Osteoblast (primary cell): ENCODE data around the gene RNF5. TPM values are rescaled to one million over a fixed set of nuclear protein-coding genes. Genes with fewer than 3 reads are reported as not detected.

ENCODE experiments used
- DNase-seq: peaks from one replicate; pipeline ENCODE4 v3.0.0; 2011; ENCODE audit warnings: low spot score, mixed read lengths; ENCODE audit not compliant: insufficient read length; ENCODE audit errors: missing footprints
- H2AFZ ChIP-seq: 2 replicates; pipeline ENCODE4 v1.6.0; 2011; ENCODE audit warnings: mild to moderate bottlenecking, low read length
- H3K27ac ChIP-seq: 2 replicates; pipeline ENCODE4 v1.5.1; 2011; ENCODE audit warnings: mild to moderate bottlenecking, low read depth, low read length, moderate library complexity
- H3K27me3 ChIP-seq: 2 replicates; pipeline ENCODE4 v1.6.0; 2012; ENCODE audit warnings: mild to moderate bottlenecking, control low read depth, inconsistent platforms, low read length, moderate library complexity; ENCODE audit not compliant: insufficient read depth
- H3K36me3 ChIP-seq: 2 replicates; pipeline ENCODE4 v1.5.1; 2011; ENCODE audit warnings: mild to moderate bottlenecking, low read length, control low read depth, moderate library complexity; ENCODE audit not compliant: insufficient read depth
- H3K4me1 ChIP-seq: 2 replicates; pipeline ENCODE4 v1.5.1; 2011; ENCODE audit warnings: mild to moderate bottlenecking, low read length, control low read depth, moderate library complexity; ENCODE audit not compliant: insufficient read depth
- H3K4me2 ChIP-seq: 2 replicates; pipeline ENCODE4 v1.6.0; 2011; ENCODE audit warnings: mild to moderate bottlenecking, low read length; ENCODE audit not compliant: insufficient read depth
- H3K4me3 ChIP-seq: fragments of 200-600 bp; sonication (generic); 3 replicates; pipeline ENCODE4 v1.5.1; 2012; ENCODE audit warnings: mild to moderate bottlenecking, low read length, inconsistent platforms; ENCODE audit not compliant: insufficient read depth
- H3K79me2 ChIP-seq: 2 replicates; pipeline ENCODE4 v1.6.0; 2012; ENCODE audit warnings: mild to moderate bottlenecking, low read length, control low read depth, inconsistent platforms; ENCODE audit not compliant: insufficient read depth
- H3K9me3 ChIP-seq: 2 replicates; pipeline ENCODE4 v1.5.1; 2011; ENCODE audit warnings: low read depth, low read length, control low read depth
- H4K20me1 ChIP-seq: 2 replicates; pipeline ENCODE4 v1.6.0; 2012; ENCODE audit warnings: mild to moderate bottlenecking, low read length, control low read depth; ENCODE audit not compliant: insufficient read depth
- CTCF ChIP-seq: IDR thresholded peaks from 2 replicates; pipeline ENCODE4 v1.5.1; 2011; ENCODE audit warnings: mild to moderate bottlenecking, low read depth, low read length, moderate library complexity; ENCODE audit errors: extremely low read depth
- total RNA-seq: library from RNA; depleted of rRNA; stranded (reverse); fragments of >200 nt; gene quantifications from 2 replicates; pipeline ENCODE4 v1.2.3, GENCODE V29; 2012

The RNF5 gene
- total RNA-seq, 1 donor, result 32.9 TPM

GRCh38 chr6:32146687-32147086 lies 31.5 kb upstream of the RNF5 start:
- no peaks in the 10 kb centered on the region for H4K20me1 ChIP-seq
- no peak overlapping the region for H2AFZ ChIP-seq
- no peak overlapping the region for H3K27ac ChIP-seq
- no peak overlapping the region for H3K4me3 ChIP-seq
- no peaks in the 10 kb centered on the region for H3K79me2 ChIP-seq
- peaks cover 41% of the 10 kb centered on the region for H3K27me3 ChIP-seq
- H3K9me3 ChIP-seq, result no peaks in the 10 kb centered on the region
- no peak for DNase-seq
- no peak for TF ChIP-seq CTCF
- H3K4me2 ChIP-seq, result no peak overlapping the region
- H3K36me3 ChIP-seq, result no peaks in the 10 kb centered on the region
- no peaks in the 10 kb centered on the region for H3K4me1 ChIP-seq

- peaks cover 7% of the 10 kb centered on the region for H3K4me1 ChIP-seq
Observed at GRCh38 chr6:32147401-32148132, 30.6 kb upstream of the RNF5 start.

GRCh38 chr6:32148289-32149091 lies 29.7 kb upstream of the RNF5 start:
- TF ChIP-seq CTCF, result no peak
- H3K79me2 ChIP-seq, result no peaks in the 10 kb centered on the region
- H3K4me3 ChIP-seq, result peak overlapping the region; percentile 52
- H3K27me3 ChIP-seq, result peaks cover 39% of the 10 kb centered on the region
- H3K4me1 ChIP-seq, result peaks cover 15% of the 10 kb centered on the region
- H3K4me2 ChIP-seq, result peak overlapping the region; percentile 43
- H2AFZ ChIP-seq, result no peak overlapping the region
- no peaks in the 10 kb centered on the region for H3K9me3 ChIP-seq
- peak; percentile 62 for DNase-seq
- H4K20me1 ChIP-seq, result no peaks in the 10 kb centered on the region
- H3K36me3 ChIP-seq, result no peaks in the 10 kb centered on the region
- H3K27ac ChIP-seq, result no peak overlapping the region

More at GRCh38 chr6:32147401-32148132, 30.6 kb upstream of the RNF5 start:
- TF ChIP-seq CTCF, result no peak
- Histone ChIP-seq H3K9me3 (no peaks in the 10 kb centered on the region), H3K4me2 (no peak overlapping the region), H3K79me2 (no peaks in the 10 kb centered on the region), H2AFZ (no peak overlapping the region), H3K36me3 (no peaks in the 10 kb centered on the region), H3K4me3 (no peak overlapping the region), H3K27me3 (peaks cover 39% of the 10 kb centered on the region), H3K27ac (no peak overlapping the region), H4K20me1 (no peaks in the 10 kb centered on the region)
- no peak for DNase-seq
